CD4-positive, alpha-beta T cell treated with Interleukin-10 for 1 hour (primary cell): Measurements from ENCODE around the gene GPBAR1.
"Not testable (repeated sequence)": the region's sequence is repeated elsewhere in the genome, so short reads cannot be mapped to it uniquely, and the experiment has no call there.

Experiments used
- DNase-seq: peaks from one replicate; pipeline ENCODE4 v3.0.0-alpha.2; 2020

GPBAR1 gene

DNA sequence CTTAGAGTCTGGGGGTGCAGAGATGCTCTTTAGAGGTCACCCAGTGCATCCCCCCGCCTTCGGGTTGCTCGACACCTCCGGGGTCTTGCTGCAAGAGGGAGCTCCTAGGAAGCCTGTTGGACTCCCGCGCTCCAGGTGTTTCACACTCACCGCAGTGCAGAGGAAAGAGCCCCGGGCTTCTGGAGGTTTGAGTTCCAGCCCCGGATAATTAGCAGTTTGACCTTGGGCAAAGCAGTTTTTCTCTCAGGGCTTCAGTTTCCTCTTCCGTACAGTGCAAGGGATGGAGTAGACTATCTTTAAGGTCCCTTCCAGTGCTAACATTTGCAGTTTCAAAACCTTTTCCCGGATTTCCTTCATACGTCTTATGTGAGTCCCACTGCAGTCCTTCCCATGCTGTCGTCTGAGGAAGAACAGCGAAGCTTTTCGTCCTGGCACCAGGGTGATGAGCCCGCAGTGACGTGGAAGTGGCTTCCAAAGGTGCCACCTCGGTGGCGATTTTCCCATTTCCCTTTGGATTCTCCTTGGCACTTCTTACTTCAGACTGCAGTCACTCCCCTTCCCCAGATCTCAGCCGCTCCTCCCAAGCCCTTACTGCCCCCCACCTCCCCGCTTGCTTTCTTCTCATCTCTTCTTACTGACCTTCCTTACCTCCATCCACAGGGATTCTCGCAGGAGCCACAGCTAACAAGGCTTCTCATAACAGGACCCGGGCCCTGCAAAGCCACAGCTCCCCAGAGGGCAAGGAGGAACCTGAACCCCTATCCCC, 10.1 kb downstream of the GPBAR1 start:
- DNase-seq, result no peak

DNA sequence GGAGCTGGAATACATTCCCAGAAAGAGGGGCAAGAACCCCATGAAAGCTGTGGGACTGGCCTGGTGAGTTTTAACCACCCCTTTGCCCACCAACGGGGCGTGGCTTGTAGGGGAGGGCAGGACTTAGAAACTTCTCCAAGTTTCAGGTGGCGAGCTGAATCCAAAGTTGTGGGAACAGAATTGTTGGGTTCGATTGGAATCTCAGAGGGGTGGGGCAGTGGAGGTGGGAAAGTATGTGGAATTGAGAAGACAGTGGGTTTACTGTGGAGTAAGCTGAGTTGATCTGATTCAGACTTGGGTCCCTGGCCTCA, 10.6 kb downstream of the GPBAR1 start:
- DNase-seq, result no peak

DNA sequence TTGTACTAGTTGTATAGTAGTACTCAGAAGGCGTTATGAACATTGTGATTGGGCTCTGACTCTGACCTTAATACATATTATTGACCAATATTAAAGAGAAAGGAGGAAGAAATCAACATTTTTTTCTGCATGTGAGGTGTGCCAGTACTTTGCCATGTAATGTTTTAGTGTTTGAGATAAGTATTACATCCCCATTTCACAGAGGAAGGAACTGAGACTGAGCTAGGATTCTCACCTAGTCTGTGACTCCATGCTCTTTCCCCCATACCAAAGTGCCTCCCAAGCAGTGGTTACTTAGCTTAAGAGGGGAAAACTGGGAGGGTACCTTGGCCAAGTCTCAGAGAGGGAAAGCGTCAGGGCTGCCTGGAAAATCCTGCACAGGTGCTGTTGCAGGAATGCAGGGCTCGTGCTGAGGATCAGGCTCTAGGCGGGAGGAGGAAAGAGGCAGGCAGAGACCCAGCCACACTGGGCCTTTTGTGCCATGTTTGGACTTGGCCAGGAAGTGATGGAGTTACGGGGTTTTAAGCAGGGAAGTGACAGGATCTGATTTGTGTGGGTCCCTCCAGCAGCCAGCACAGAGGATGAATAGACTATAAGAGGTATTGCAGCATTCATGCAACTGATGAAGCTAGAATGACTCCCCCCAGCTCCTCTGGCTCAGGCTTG, 11.2 kb downstream of the GPBAR1 start:
- no peak for DNase-seq

DNA sequence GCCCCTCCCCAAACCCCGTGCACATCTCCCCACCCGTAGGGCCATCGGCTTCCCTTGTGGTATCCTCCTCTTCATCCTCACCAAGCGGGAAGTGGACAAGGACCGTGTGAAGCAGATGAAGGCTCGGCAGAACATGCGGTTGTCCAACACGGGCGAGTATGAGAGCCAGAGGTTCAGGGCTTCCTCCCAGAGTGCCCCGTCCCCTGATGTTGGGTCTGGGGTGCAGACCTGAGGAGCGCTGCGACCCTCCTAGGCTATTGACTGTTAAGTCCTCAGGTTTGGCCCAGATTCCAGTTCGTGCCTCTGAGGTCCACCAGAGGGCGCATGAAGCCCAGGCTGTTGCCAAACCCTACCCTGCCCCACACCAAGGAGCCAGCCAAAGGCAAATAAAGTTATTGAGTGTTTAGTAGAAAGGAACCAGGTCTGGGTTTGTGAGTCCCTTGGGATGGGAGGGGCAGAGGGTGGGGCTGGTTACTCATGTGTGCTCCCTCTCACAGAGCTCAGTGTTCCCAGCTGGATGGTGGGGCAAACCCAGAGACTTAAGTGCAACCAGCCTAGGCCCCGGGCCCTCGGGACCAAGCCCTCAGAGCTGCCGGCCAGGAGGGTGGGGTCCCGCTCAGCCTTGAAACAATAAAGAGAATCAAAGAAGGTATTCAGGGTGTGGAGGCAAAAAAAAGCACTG, 11.9 kb downstream of the GPBAR1 start:
- DNase-seq, result peak; percentile 87

DNA sequence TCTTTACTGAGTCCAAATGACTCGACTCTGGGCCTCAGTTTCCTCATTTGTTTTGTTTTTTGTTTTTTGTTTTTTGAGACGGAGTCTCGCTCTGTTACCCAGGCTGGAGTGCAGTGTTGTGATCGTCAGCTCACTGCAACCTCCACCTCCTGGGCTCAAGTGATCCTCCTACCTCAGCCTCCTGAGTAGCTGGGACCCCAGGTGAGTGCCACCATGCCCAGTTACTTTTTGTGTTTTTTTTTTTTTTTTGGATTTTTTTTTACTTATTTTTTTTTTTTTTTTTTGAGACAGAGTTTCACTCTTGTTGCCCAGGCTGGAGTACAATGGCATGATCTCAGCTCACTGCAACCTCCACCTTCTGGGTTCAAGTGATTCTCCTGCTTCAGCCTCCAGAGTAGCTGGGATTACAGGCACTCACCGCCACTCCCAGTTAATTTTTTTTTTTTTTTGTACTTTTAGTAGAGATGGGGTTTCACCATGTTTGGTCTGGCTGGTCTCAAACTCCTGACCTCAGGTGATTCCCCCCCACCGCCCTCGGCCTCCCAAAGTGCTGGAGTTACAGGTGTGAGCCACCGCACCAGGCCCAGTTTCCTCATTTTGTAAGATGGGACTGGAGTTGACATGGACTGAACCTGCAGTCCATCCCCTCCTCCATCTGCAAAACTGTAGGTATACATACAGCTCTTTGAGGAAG, 12.5 kb downstream of the GPBAR1 start:
- DNase-seq, result not testable (repeated sequence)

DNA sequence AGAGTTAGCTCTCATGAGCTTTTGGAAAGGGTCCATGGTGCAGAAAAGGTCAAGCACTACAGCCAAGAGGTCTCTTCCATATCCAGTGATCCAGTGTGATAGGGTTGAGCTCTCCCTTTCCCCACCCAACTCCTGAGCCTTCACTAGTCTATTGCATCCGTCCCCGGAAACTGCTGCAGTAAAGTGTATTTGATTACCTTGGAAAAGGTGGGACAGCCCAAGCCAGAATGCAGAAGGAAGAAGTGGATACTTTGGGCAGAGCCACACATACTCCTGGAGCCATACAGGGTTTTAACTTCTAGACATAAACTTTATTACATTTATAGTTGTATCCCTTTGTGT, 13.1 kb downstream of the GPBAR1 start:
- no peak for DNase-seq

DNA sequence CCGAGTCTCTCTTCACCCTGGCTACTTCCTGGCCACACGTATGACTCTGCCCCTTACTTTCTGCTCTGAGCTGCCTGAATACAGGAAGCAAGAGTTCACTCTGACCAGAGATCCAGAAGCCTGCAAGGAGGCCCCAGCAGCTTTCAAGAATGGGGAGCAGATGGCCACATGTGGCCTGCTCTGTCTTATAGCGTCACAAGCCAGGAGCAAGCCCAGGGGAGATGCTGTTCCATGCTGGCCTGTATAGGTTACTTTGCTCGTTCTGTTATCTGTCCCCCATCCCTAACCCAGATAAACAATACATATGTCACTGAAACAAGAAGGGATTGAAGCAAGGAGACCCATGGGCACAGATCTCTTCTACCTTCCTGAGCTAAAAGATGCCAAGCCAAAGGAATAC, 13.8 kb downstream of the GPBAR1 start:
- DNase-seq, result no peak

DNA sequence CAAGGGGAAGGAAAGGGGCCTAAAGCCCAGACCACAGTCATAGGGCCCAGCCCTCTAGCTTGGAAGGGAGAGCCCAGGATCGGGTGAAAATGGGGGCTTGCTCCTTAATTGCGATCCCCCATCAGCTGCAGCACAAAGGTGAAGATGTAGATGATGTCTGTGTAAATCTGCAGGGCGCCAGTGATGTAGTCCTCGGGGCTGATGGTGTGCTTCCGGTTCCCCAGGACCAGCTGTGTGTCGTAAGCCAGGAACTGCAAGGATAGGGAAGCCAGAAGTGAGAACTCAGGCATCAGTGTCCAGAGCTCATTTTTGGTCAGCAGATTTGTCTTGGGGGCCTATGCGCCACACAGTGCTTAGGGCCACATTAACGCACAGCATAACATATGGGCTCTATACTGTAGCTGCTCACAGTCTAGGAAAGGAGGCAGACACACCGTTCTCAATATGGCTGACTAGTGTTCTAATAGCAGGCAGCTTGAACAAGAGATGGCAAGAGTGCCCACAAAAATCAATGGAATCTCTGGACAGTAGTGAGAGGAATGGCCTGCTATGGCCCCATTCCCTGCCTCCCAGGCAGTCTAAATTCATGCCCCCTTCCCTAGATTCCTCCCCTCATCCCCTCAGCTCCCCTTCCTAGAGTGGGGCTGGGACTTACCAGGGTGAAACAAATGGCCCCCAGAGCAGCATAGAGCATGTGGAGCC, 14.7 kb downstream of the GPBAR1 start:
- no peak for DNase-seq

DNA sequence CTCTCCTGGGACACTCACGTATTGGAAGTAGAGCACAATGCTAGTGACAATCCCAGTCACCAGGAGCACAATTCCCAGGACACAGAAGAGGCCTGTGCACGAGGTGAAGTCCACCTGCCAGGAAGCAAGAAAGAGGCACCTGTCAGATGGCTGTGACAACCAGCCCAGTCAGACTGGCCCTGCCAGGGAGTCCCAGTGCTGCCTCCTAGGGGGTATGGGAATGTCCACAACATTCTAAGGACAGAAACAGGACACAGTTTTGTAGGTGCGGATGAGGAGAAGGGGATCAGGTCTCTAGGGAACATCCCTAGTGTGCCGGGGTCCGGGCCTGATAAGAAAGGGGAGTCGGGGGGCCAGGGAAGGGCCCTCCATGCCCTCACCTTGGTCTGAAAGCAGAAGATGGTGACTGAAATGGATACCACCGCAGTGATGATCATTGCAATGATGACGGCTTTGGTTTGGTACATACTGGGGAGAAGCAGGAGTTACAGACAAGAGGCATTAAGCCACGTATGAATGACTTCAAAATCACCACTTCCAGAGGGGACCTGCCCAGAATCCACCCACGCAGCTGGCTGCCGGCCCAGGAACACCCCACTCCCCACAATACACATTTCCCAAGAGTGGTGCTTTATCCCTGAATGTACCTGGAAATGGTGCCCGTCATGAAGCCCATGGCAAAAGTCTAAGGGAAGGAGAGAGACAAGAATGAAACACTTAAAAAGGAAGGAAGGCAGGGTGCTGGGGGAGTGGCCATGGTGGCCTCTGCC, 16.4 kb downstream of the GPBAR1 start:
- no peak for DNase-seq

DNA sequence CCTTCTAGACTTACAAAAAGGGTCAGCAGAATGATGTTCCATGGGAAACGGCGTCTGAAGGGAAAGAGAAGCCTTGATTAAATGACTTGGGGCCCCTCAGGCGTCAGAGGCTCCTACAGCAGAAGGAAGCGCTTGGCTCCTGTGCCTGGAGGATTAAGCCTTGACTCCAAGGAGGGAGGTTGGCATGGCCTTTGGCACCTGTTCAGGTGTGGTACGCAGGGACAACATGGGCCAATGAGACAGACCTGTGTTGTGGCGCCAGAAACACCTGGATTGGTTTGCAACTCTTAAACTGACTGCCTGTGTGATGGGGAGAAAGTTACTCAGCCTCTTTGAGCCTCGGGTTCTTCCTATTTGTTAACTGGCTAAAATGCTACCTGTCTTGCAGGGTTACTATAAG, 17.1 kb downstream of the GPBAR1 start:
- no peak for DNase-seq

DNA sequence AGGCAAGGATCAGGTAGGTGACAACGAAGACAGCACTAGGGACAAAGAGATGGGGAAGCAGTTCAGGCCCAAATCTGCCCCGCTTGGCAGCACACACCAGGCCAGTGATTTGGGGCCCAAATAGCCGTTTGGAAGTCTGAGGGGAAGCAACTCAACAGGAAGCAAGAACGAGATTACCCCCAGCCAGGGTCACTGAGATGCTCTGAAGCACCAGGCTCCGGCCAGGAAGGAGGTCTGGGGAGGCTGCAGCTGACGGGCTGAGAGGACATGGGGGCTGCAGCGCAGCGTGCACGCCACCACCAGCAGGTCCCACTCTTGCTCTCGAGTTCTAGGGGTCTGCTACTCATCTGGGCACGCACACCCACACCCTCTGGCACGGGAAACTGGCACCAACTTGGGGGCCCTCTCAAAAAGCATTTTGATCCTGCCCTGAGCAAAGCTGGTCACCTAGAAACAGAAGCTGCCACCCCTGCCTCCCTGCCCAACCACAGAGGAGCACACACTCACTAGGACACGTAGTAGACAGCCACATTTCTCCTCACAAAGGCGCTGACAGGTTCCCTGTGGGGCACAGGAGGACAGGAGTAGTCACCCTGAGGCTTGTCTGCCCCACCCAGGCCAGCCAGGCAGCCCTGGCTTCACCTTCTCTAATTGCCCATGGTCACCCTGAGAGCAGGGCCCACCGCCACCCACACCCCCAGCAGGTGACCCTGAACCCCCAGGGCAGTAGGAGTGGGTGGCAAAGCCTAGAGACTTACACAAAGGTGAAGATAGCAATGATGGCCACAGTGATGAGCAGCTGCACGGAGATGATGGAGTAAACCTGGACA, 17.9 kb downstream of the GPBAR1 start:
- DNase-seq, result no peak

DNA sequence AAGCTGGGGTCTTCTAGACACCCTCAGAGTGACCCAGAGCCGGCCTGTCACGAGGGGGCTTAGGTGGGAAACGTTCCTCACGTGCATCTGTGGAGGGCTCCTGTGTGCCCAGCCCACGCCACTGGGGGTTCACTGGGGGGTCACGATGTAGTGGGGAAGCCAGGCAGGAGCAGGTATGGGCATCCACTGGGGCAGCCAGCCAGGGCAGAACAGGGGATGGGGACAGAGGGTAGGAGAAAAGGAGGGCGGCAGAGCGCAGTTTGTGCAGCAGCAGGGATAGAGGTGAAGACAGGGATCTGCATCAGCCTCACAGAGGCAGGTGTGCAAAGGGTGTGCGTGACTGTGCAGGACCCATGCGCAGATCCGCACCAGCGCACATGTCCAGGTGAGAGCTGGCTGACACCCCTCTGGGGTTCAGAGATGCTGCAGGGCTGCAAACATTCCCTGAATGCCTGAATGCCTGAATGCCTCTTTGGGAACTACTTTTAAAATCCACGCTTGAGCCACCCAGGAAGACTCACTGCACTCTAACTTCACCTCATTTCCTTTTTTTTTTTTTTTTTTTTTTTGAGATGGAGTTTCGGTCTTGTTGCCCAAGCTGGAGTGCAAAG, 19.6 kb downstream of the GPBAR1 start:
- DNase-seq, result no peak

DNA sequence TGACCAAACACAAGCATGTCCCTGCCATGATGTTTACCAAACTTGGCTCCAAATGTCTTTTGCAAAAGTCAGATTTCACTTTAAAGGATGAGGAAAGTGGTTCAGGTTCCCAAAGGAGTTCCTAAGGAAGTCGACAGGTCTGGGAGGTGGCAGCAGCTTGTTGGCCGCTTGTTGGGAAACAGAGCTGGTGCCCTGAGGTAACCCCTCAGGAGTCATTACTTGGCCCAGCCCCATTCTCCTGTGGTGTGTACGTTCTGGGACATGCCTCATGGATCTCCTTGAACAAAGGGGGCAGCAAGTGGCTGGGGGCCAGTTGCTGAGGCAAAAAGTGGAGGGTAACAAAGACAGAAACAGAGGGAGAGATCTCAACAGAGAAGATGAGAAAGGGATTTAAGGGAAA, 20.6 kb downstream of the GPBAR1 start:
- DNase-seq, result no peak

DNA sequence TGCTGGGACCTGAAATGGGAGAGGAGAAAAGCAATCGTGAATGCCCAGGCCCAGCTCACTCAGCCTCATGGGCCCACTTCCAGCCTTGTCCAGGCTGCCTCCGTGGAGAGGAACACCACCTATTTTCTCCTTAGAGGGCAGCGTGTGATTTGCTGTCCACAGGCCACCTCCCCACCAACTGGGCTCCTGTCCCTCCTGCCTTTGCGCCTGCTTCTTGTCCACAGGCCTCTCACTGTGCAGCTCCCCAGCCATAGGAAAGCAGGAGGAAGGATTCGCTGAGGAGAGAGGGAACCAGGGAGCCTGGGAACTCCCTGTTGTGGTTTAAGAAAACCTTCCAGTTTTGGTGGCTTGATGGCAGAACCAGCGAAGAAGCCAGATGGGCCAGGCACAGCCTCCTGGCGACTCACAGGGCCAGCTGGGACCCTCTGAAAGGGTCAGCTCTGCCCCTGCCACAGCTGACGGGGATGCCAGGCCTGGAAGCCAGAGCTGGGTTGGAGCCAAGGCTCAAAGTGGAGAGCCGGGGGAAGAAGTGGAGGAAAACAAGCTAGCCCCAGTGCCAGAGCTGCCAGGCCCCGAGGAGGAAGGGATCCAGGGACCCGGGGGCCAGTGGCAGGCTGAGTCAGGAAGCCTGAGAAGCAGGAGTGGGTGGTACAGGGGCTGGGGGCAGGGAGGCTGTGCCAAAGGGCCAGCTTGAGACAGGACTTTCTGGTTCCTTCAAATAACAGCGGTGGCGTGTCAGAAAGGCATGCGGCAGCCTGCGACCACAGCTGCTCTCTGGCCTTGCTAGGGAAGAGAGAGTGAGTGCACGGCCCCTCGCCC, 21.6 kb downstream of the GPBAR1 start:
- DNase-seq, result no peak

DNA sequence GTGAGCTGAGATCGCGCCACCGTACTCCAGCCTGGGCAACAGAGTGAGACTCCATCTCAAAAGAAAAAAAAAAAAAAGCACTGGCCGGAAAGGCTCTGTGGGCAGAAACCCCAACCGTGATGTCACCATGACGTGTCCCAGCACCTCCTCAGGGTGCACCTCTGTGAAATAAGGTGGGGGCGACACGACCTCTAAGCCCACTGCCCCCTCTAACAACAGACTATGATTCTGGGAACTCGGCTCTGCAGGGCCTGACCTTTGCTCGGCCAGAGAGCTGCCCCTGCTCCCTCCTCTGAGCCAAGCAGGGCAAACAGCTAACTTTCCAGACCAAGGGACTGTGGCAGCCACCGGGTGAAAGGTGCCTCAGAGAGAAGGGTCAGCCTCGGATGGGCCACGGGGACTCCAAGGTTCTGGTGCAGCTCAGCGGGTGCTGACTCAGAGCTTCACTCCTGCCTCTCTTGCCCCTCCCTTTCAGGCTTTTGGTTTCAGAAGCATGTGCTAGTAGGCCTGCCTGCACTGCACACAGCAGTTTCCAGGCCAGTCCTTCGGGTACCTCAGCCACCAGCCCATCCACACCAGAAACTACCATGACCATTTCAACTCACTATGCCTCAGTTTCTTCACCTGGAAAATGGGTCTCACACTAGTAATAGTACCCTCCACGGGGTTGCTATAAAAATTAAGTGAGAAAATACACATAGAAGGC, 23.4 kb downstream of the GPBAR1 start:
- peak; percentile 70 for DNase-seq

DNA sequence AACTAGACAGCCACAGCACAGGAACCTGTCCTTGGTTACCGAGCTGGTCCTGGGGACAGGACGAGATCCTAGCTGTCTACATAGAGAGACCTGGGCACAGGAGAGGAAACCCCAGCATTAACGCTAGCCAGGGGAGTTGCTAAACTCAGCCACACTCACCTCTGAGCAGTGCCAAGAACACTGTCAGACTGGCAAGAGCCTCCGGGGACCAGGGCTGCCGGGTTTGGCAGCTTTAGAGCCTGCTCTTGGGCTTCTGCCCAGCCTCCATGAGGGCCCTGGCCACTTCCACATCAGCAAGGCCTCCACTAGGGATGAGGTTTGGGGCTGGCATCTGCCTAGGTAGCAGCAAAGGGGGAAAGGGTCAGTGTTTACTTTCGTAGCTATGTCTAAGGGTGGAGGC, 24.8 kb downstream of the GPBAR1 start:
- DNase-seq, result peak; percentile 37

DNA sequence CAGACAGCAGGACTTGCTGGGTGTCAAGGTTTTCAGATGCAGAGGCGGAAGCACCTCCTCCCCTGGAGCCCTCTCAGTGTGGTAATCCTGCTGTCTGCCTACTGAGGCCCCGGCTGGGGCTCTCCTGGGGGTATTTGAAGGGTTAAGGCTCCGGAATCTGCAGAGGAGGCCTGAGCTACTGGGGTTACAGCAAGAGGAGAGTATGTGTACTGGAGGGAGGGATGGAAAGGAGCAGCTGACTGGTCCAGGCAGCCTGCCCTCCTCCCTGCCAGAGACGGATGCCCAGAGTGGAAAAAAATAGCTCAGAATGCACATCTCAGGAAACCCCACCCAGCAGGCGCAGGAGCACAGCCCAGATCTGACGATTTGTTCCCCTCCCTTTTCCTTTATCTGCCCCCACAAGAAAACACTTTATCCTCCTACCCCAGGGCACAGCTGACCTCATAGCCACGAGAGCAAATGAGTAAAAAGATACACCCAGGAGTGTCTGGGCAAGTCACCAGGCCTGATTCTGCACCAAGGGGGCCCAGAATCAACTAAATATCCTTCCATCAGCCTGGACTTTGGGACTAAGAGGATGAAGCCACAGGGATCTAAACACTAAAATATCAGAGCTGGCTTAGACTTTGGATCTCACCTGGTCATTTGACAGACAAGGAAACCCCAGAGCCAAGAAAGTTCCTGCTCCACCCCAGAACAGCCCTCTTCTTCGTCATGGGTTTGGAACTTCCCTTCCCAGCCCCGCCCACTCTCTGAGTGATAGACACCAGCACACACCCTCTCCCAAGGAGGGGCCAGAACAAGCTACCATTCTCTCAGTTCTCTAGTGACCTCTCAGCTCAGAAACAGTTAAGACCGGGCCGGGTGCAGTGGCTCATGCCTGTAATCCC, 26.0 kb downstream of the GPBAR1 start:
- DNase-seq, result peak; percentile 91

DNA sequence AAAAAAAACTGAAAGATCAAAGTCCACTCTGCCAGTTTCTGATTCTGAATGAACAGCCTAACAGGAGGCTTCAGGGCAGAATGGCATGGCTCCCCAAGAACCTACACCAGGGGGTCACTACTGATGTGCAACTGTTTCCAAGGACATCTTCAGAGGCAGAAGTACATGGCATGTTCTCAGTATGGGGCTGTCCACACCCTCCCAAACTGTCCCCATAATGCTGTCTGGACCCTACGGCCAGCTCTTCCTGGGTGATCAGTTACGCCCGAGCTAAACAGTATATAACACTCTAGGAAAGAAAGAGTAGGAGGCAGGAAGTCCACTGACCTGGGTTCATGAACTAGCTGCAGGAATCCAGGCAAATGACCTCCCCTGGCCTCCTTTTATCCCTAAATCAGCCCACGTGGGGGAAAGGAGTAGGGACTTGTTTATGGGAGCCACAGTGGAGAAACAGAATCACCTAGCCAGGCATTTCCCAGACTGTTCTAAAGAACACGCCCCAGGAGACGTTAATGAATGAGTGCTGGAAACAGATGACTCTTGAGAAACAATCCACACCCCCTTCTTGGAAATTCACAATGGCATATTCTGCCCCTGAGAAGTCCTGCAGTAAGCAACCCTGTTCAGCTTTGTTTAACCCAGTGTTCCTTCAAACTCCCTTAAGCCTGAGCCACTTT, 29.0 kb downstream of the GPBAR1 start:
- no peak for DNase-seq
